ENCODE results near the gene TMEM30B.

DNA sequence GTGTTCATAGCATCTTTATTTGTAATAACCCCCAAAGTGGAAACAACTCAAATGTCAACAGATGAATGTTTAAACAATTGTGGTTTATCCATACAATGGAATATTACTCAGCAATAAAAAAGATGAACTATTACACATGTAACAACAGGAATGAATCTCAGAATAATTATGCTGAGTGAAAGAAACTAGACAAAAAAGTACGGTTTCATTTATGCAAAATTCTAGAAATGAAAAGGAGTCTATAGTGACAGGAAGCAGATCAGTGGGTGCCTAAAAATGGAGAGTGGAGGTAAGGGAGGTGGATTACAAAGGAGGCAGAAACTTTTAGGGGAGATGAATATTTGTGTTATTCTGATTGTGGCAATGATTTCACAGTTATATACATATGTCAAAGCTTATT is 45.0 kb upstream of the TMEM30B start:
- no peak for TF ChIP-seq CTCF (IDR thresholded peaks at IDR 0.05; ENCODE audit: low read depth, low read length, missing input control)
- no peak for TF ChIP-seq FOXA1 (IDR thresholded peaks at IDR 0.05)
- no peak for TF ChIP-seq RAD21 (IDR thresholded peaks at IDR 0.05)
- no peak for TF ChIP-seq ATF3 (IDR thresholded peaks at IDR 0.05)
- TF ChIP-seq EGR1 (IDR thresholded peaks at IDR 0.05; ENCODE audit: low read depth in 2 of 2): no peak
- TF ChIP-seq TAF1 (conservative IDR thresholded peaks at IDR 0.05): no peak
- no peak for TF ChIP-seq ZBTB33 (IDR thresholded peaks at IDR 0.05)
- TF ChIP-seq YY1 (IDR thresholded peaks at IDR 0.05): no peak
- TF ChIP-seq GABPA (IDR thresholded peaks at IDR 0.05 in 1 of 2, conservative IDR thresholded peaks at IDR 0.05 in 1 of 2): no peak
- no peak for TF ChIP-seq HNF4A (conservative IDR thresholded peaks at IDR 0.05)
- no peak for TF ChIP-seq MAX (IDR thresholded peaks at IDR 0.05)
- TF ChIP-seq SP1 (IDR thresholded peaks at IDR 0.05): no peak
- TF ChIP-seq RXRA (IDR thresholded peaks at IDR 0.05): no peak
